ENCODE measurements around the gene SCO1. TPM values are rescaled to one million over a fixed set of nuclear protein-coding genes. Genes with fewer than 3 reads are reported as not detected.
A peak's percentile ranks its signal among the peaks of the same experiment; 100 is the strongest.

The SCO1 gene
- total and polyA plus RNA-seq, 8 donors = 8.0 to 61.1 (median 13.4) TPM

- peak; percentile 82 to 94 for DNase-seq
- Histone ChIP-seq H3K4me1 (peaks cover 0 to 32% (median 14%) of the 10 kb centered on the region in 4 donors), H3K4me3 (peak within 1 kb of the TSS; percentile 61 to 78 (median 69)), H3K36me3 (peaks cover 7 to 28% (median 22%) of the 10 kb centered on the region in 4 donors), H3K9me3 (no peaks in the 10 kb centered on the region), H3K27ac (peak within 1 kb of the TSS; percentile 92 to 98 (median 95)), H3K27me3 (peaks cover 0 to 7% (median 0%) of the 10 kb centered on the region in 3 donors)
- intact Hi-C loops (cut with DNase I; ENCODE audit: low total_unique reads) = no loop called here
- TF ChIP-seq CTCF (IDR thresholded peaks at IDR 0.05) (no peak), POLR2AphosphoS5 (IDR thresholded peaks at IDR 0.05) (peak; percentile 4 to 86 (median 84)), EP300 (IDR thresholded peaks at IDR 0.05) (no peak), POLR2A (IDR thresholded peaks at IDR 0.05) (no peak)
- WGBS, 5 donors = 1 to 5% (median 3%) methylated on average over 51 to 79 of the region's 79 CpGs
Measured at GRCh38 chr17:10729334-10730193, 32.2 kb upstream of the SCO1 start, which contains the start of gene TMEM220. Gene TMEM220, minus strand, starts transcription at chr17:10730023. Its CDS starts 172 bp downstream, at chr17:10729851.

- intact Hi-C loops (cut with DNase I; ENCODE audit: low total_unique reads) = no loop called here
- Histone ChIP-seq H3K27ac (peak overlapping the region in 3 of 5 donors; percentile 94 to 96 (median 95)), H3K9me3 (no peaks in the 10 kb centered on the region), H3K27me3 (peaks cover 0 to 7% (median 0%) of the 10 kb centered on the region in 3 donors), H3K36me3 (peaks cover 7 to 40% (median 33%) of the 10 kb centered on the region in 4 donors), H3K4me3 (no peak overlapping the region), H3K4me1 (peaks cover 0 to 34% (median 14%) of the 10 kb centered on the region in 4 donors)
- DNase-seq = no peak
- no peak for TF ChIP-seq EP300 (IDR thresholded peaks at IDR 0.05)
- TF ChIP-seq CTCF (IDR thresholded peaks at IDR 0.05) = no peak
- no peak for TF ChIP-seq POLR2AphosphoS5 (IDR thresholded peaks at IDR 0.05)
- no peak for TF ChIP-seq POLR2A (IDR thresholded peaks at IDR 0.05)
- WGBS, 5 donors = 92 to 94% (median 92%) methylated on average over 10 of the region's 10 CpGs
Measured at GRCh38 chr17:10728331-10728892, 31.1 kb upstream of the SCO1 start.

GRCh38 chr17:10727192-10727591 is 29.9 kb upstream of the SCO1 start:
- Histone ChIP-seq H3K36me3 (peaks cover 7 to 52% (median 45%) of the 10 kb centered on the region in 4 donors), H3K27me3 (peaks cover 0 to 7% (median 0%) of the 10 kb centered on the region in 3 donors), H3K27ac (no peak overlapping the region), H3K4me3 (no peak overlapping the region), H3K9me3 (no peaks in the 10 kb centered on the region), H3K4me1 (peaks cover 0 to 34% (median 14%) of the 10 kb centered on the region in 4 donors)
- intact Hi-C loops (cut with DNase I; ENCODE audit: low total_unique reads) = no loop called here
- WGBS, 5 donors = 70 to 90% (median 82%) methylated on average over 5 of the region's 5 CpGs
- no peak for TF ChIP-seq POLR2AphosphoS5 (IDR thresholded peaks at IDR 0.05)
- no peak for TF ChIP-seq POLR2A (IDR thresholded peaks at IDR 0.05)
- TF ChIP-seq EP300 (IDR thresholded peaks at IDR 0.05) = no peak
- TF ChIP-seq CTCF (IDR thresholded peaks at IDR 0.05) = no peak
- DNase-seq = no peak

- no peak for DNase-seq
- Histone ChIP-seq H3K27me3 (peaks cover 0 to 7% (median 0%) of the 10 kb centered on the region in 3 donors), H3K27ac (no peak overlapping the region), H3K36me3 (peaks cover 7 to 56% (median 52%) of the 10 kb centered on the region in 4 donors), H3K4me3 (no peak overlapping the region), H3K4me1 (peaks cover 0 to 26% (median 11%) of the 10 kb centered on the region in 4 donors), H3K9me3 (no peaks in the 10 kb centered on the region)
- intact Hi-C loops (cut with DNase I; ENCODE audit: low total_unique reads) = no loop called here
- WGBS, 5 donors = 48 to 61% (median 56%) methylated on average over 2 of the region's 2 CpGs
- TF ChIP-seq CTCF (IDR thresholded peaks at IDR 0.05) = no peak
- no peak for TF ChIP-seq POLR2AphosphoS5 (IDR thresholded peaks at IDR 0.05)
- no peak for TF ChIP-seq POLR2A (IDR thresholded peaks at IDR 0.05)
- TF ChIP-seq EP300 (IDR thresholded peaks at IDR 0.05) = no peak
Measured at GRCh38 chr17:10726196-10726595, 28.9 kb upstream of the SCO1 start.

Data from stomach (tissue), 9 donors.